Ovary (tissue), 9 donors: ENCODE results near the gene GGTA1. TPM values are rescaled to one million over a fixed set of nuclear protein-coding genes. Genes with fewer than 3 reads are reported as not detected.

Experiments used
- DNase-seq, 5 donors: peaks; one replicate each; pipeline ENCODE4 v3.0.0-alpha.2; 2019 to 2020
- H3K27ac ChIP-seq, 2 donors: fragments of 200-600 bp; one replicate each; pipeline versions ENCODE4 v1.5.1 to v1.8.0; 2019 to 2022
- H3K27me3 ChIP-seq: fragments of 200-600 bp; one replicate; pipeline ENCODE4 v1.8.0; 2022
- H3K36me3 ChIP-seq: fragments of 200-600 bp; sonication (generic); one replicate; pipeline ENCODE4 v1.5.1; 2019
- H3K4me1 ChIP-seq: one replicate; pipeline ENCODE4 v1.8.1; 2013; ENCODE audit warnings: mild to moderate bottlenecking, moderate library complexity; ENCODE audit not compliant: insufficient read depth
- H3K4me3 ChIP-seq: fragments of 200-600 bp; sonication (generic); one replicate; pipeline ENCODE4 v1.5.1; 2017
- H3K9me3 ChIP-seq, 2 donors: fragments of 200-600 bp in 1 of 2; sonication (generic) in 1 of 2; one replicate each; pipeline versions ENCODE4 v1.5.1 to v1.8.1; 2013 to 2019; ENCODE audit warnings: mild to moderate bottlenecking in 1 of 2, moderate library complexity in 1 of 2
- CTCF ChIP-seq, 3 donors: fragments of 450-650 bp in 2 of 3; fragments of 200-600 bp in 1 of 3; IDR thresholded peaks; one replicate each; pipeline versions ENCODE4 v1.5.1 to v1.8.0; 2016 to 2022; ENCODE audit warnings: antibody characterized with exemption in 3 of 3, mild to moderate bottlenecking in 1 of 3
- EP300 ChIP-seq: sonication (generic); formaldehyde crosslinking; IDR thresholded peaks from one replicate; pipeline ENCODE4 v1.6.1; 2017; ENCODE audit warnings: antibody characterized with exemption
- POLR2A ChIP-seq: fragments of 450-650 bp; IDR thresholded peaks from one replicate; pipeline ENCODE4 v1.6.1; 2017; ENCODE audit warnings: antibody characterized with exemption, mild to moderate bottlenecking, moderate library complexity
- WGBS, 3 donors: extraction: QIAGEN DNeasy Blood & Tissue Kit in 1 of 3; methylation state at CpG; one replicate each; pipeline versions ENCODE4 v1.1.5 to v1.1.7; 2013 to 2017; 5-methylcytosine and 5-hydroxymethylcytosine counted together
- intact Hi-C, 4 donors: fragments of 100-400 bp; cut with DNase I; formaldehyde crosslinking; loops; one replicate each; pipeline versions ENCODE4 v1.11.0 to v1.15.1; 2022 to 2023
- polyA plus RNA-seq, 2 donors: library from polyadenylated mRNA; stranded (reverse); fragments of 200-250 nt in 1 of 2; fragments of 350-450 nt in 1 of 2; fragmentation: Illumina TruSeq in 1 of 2; extraction: RNeasy Lipid Tissue Mini Kit (QIAGEN cat#74804) in 1 of 2; gene quantifications; one replicate each; pipeline ENCODE4 v1.2.3, GENCODE V29; 2013 to 2014
- total RNA-seq, 7 donors: library from RNA; depleted of rRNA in 2 of 7; stranded (reverse); fragments of >200 nt in 2 of 7; fragmentation: NEBNext Ultra II Directional in 3 of 7; extraction: Animal tissue kit (Norgen Biotek cat#: 25700) in 3 of 7; gene quantifications; one replicate each; pipeline versions ENCODE4 v1.1.0 to v1.2.4, GENCODE V29; 2016 to 2023
- donor health status: DM: no; HTN: no; CAD: no; lungs with moderate emphysema.
- donor health status: DM: no; HTN: no; CAD: no.
- donor health status: Bipolar disorder and iron deficiency.
- donor health status: DM: yes; HTN: yes; CAD: no.
- donor health status: DM: no; HTN: no; CAD: no.
- donor health status: DM: yes; HTN: yes; CAD: no.

Gene GGTA1
- total and polyA plus RNA-seq, 9 donors = 0.38 to 33.1 (median 2.4) TPM

DNA sequence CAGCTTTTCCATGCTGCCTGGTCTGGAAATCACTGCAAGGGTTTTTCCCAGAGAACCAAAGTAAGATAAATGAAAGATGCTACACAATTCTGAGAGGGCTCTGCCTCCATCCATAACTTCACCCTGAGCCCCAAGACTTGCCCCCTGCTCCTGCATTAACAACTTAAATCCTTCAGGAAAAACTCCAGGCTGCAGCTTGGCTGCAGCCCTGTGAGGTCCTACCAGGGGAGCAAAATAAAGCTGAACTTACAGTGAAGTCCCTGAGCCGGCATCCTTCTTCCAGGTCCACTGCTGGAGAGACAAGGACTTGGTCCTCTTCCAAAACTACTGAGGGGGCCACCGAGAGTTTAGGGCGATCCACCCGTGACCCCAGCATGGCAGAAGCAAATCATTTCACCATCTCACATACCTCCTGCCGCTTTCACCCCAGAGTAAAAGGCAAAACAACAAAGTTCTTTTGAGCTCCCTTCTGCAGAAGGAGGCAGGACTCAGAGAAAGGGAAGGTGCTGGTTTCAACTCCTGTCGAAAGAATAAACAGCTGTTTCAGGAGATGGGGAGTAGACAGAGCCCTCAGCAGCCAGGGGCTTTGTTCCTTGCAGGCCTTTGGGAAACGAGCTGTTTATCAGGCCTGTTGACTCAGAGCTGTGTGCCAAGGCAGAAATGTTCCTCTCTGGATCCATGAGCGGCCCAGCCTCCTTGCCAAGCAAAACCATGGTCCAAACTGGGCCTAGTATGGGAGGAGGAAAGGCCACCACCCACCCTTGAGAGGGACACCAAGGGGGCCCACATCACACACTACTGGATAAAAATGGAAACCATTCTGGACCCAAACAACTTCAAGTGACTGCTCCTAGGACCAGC, 20.6 kb downstream of the GGTA1 start:
- Histone ChIP-seq H3K4me1 (peaks cover 2% of the 10 kb centered on the region), H3K9me3 (no peaks in the 10 kb centered on the region), H3K36me3 (no peaks in the 10 kb centered on the region), H3K27ac (no peak overlapping the region), H3K27me3 (no peaks in the 10 kb centered on the region), H3K4me3 (no peak overlapping the region)
- intact Hi-C loops = no loop called here
- DNase-seq = no peak
- 30 to 36% (median 35%) methylated on average over 8 of the region's 8 CpGs for WGBS, 3 donors
- TF ChIP-seq POLR2A = no peak
- no peak for TF ChIP-seq EP300
- no peak for TF ChIP-seq CTCF (IDR thresholded peaks at IDR 0.05)

- H3K27ac ChIP-seq = no peak overlapping the region
- WGBS, 3 donors = 92 to 96% (median 95%) methylated on average over 5 of the region's 5 CpGs
- intact Hi-C loops = no loop called here
Observed at GRCh38 chr9:121476156-121476555, 23.5 kb downstream of the GGTA1 start.

GRCh38 chr9:121474231-121474947, 25.3 kb downstream of the GGTA1 start:
- Histone ChIP-seq H3K4me1 (peaks cover 2% of the 10 kb centered on the region), H3K27ac (no peak overlapping the region), H3K27me3 (no peaks in the 10 kb centered on the region), H3K4me3 (no peak overlapping the region), H3K9me3 (no peaks in the 10 kb centered on the region), H3K36me3 (no peaks in the 10 kb centered on the region)
- no peak for DNase-seq
- 77 to 84% (median 80%) methylated on average over 10 of the region's 10 CpGs for WGBS, 3 donors
- intact Hi-C loops = no loop called here
- TF ChIP-seq POLR2A (no peak), CTCF (IDR thresholded peaks at IDR 0.05) (no peak), EP300 (no peak)

More at GRCh38 chr9:121476156-121476555, 23.5 kb downstream of the GGTA1 start:
- Histone ChIP-seq H3K9me3 (no peaks in the 10 kb centered on the region), H3K4me3 (no peak overlapping the region), H3K27me3 (no peaks in the 10 kb centered on the region), H3K36me3 (no peaks in the 10 kb centered on the region), H3K4me1 (peaks cover 2% of the 10 kb centered on the region)
- TF ChIP-seq EP300 (no peak), CTCF (IDR thresholded peaks at IDR 0.05) (no peak), POLR2A (no peak)
- DNase-seq = no peak

DNA sequence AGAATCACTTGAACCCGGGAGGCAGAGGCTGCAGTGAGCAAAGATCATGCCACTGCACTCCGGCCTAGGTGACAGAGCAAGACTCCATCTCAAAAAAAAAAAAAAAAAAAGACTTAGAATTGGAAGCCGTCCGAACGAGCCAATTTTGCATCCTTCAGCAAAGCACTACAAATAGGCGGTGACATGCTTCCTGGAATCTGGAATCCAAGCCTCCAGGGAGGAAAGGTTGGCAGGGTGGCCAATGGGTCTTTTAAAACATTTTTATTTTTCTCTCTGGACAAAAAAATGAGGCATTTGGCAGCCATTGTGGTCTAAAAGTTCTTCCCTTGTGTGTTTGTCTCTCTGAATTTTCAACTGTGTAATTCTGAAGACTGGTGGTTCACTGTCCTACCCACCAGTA, 26.4 kb downstream of the GGTA1 start:
- Histone ChIP-seq H3K36me3 (no peaks in the 10 kb centered on the region), H3K4me1 (no peaks in the 10 kb centered on the region), H3K27ac (no peak overlapping the region), H3K9me3 (no peaks in the 10 kb centered on the region), H3K4me3 (no peak overlapping the region), H3K27me3 (no peaks in the 10 kb centered on the region)
- intact Hi-C loops = no loop called here
- TF ChIP-seq EP300 (no peak), POLR2A (no peak), CTCF (IDR thresholded peaks at IDR 0.05) (no peak)
- 73 to 82% (median 79%) methylated on average over 6 of the region's 6 CpGs for WGBS, 3 donors
- no peak for DNase-seq
